H1 (cell line): Measurements from ENCODE around the gene SERINC5. TPM values are rescaled to one million over a fixed set of nuclear protein-coding genes. Genes with fewer than 3 reads are reported as not detected.

Experiments used
- CTCF ChIA-PET: fragments of 300-600 bp; sonication (Branson Sonifier 250); formaldehyde crosslinking; loops from one replicate; lab custom pipeline; 2021; ENCODE audit not compliant: partially characterized antibody; lab: Charles Lee
- POLR2A ChIA-PET: fragments of 300-600 bp; sonication (Branson Sonifier 250); formaldehyde crosslinking; loops from one replicate; lab custom pipeline; 2021; ENCODE audit warnings: inconsistent platforms; ENCODE audit not compliant: partially characterized antibody; lab: Charles Lee
- DNase-seq, 2 experiments: peaks; one replicate each; pipeline versions ENCODE4 v3.0.0 to v3.0.0-alpha.2; 2010 to 2022; ENCODE audit warnings: low spot score in 2 of 2, low read depth in 1 of 2, mixed read lengths in 1 of 2
- FAIRE-seq: peaks from 2 replicates; lab custom pipeline; 2011; peaks lifted over from hg19 to GRCh38; lab: Jason Lieb, UNC
- H2AFZ ChIP-seq: 2 replicates; pipeline ENCODE4 v1.8.1; 2012; ENCODE audit warnings: low read length, inconsistent platforms
- H2AK5ac ChIP-seq: 2 replicates; pipeline ENCODE4 v1.6.1; 2013; ENCODE audit warnings: low read depth, low read length
- H2BK120ac ChIP-seq: replicated peaks from 2 replicates; pipeline ENCODE3; 2013; ENCODE audit warnings: low read depth, low read length, inconsistent platforms
- H2BK12ac ChIP-seq: 2 replicates; pipeline ENCODE4 v1.6.1; 2013; ENCODE audit warnings: low read depth, low read length
- H2BK15ac ChIP-seq: 2 replicates; pipeline ENCODE4 v1.6.1; 2013; ENCODE audit warnings: low read length
- H2BK20ac ChIP-seq: 2 replicates; pipeline ENCODE4 v1.6.1; 2013; ENCODE audit warnings: low read length
- H2BK5ac ChIP-seq: 2 replicates; pipeline ENCODE4 v1.6.1; 2013; ENCODE audit warnings: low read depth, low read length
- H3K14ac ChIP-seq: 2 replicates; pipeline ENCODE4 v1.6.1; 2013; ENCODE audit warnings: inconsistent platforms; ENCODE audit not compliant: insufficient read length
- H3K18ac ChIP-seq: 2 replicates; pipeline ENCODE4 v1.6.1; 2013; ENCODE audit warnings: low read length; ENCODE audit errors: extremely low read depth
- H3K23ac ChIP-seq: 2 replicates; pipeline ENCODE4 v1.6.1; 2013; ENCODE audit warnings: inconsistent platforms; ENCODE audit not compliant: insufficient read length
- H3K23me2 ChIP-seq: 2 replicates; pipeline ENCODE4 v1.6.1; 2013; ENCODE audit warnings: low read depth, low read length
- H3K27ac ChIP-seq: 2 replicates; pipeline ENCODE4 v1.6.1; 2011; ENCODE audit warnings: low read depth, low read length, inconsistent platforms
- H3K27me3 ChIP-seq, 4 experiments: replicated peaks in 1 of 4; 1 replicate in 1 of 4; 2 replicates in 3 of 4; pipeline versions ENCODE4 v1.6.1 to v1.8.1; 2011 to 2013; ENCODE audit warnings: low read length in 3 of 4, mild to moderate bottlenecking in 3 of 4, inconsistent platforms in 2 of 4, mixed read lengths in 2 of 4, moderate library complexity in 1 of 4; ENCODE audit not compliant: control insufficient read depth in 3 of 4, insufficient read depth in 3 of 4; ENCODE audit errors: extremely low read depth in 1 of 4
- H3K36me3 ChIP-seq, 4 experiments: 2 replicates each; pipeline versions ENCODE4 v1.6.1 to v1.8.1; 2011 to 2013; ENCODE audit warnings: mild to moderate bottlenecking in 4 of 4, low read length in 3 of 4, moderate library complexity in 2 of 4, control low read depth in 1 of 4, inconsistent platforms in 1 of 4; ENCODE audit not compliant: insufficient read depth in 4 of 4, control insufficient read depth in 2 of 4
- H3K4ac ChIP-seq: replicated peaks from 2 replicates; pipeline ENCODE3; 2013; ENCODE audit warnings: low read length, low read depth, mixed read lengths, inconsistent platforms; ENCODE audit not compliant: insufficient read length
- H3K4me1 ChIP-seq, 4 experiments: replicated peaks in 1 of 4; 1 replicate in 1 of 4; 2 replicates in 3 of 4; pipeline versions ENCODE4 v1.6.1 to v1.8.1; 2011 to 2013; ENCODE audit warnings: low read length in 3 of 4, inconsistent platforms in 2 of 4, mixed read lengths in 1 of 4; ENCODE audit not compliant: insufficient read depth in 4 of 4, control insufficient read depth in 3 of 4
- H3K4me2 ChIP-seq, 2 experiments: 2 replicates each; pipeline versions ENCODE4 v1.6.1 to v1.8.1; 2011 to 2013; ENCODE audit warnings: low read depth in 2 of 2, low read length in 2 of 2, control low read depth in 1 of 2, inconsistent platforms in 1 of 2, mild to moderate bottlenecking in 1 of 2; ENCODE audit not compliant: insufficient read depth in 1 of 2
- H3K4me3 ChIP-seq, 4 experiments: fragments of 200-600, 300-600 bp in 1 of 4; sonication (generic), shearing (Covaris generic), sonication (Bioruptor Twin) in 1 of 4; 2 replicates each; pipeline versions ENCODE4 v1.5.1 to v1.8.1; 2011 to 2016; ENCODE audit warnings: low read length in 4 of 4, low read depth in 3 of 4, control low read depth in 2 of 4, inconsistent platforms in 2 of 4, mild to moderate bottlenecking in 2 of 4, mixed read lengths in 1 of 4, moderate library complexity in 1 of 4; ENCODE audit not compliant: insufficient read depth in 2 of 4; ENCODE audit errors: extremely low read depth in 1 of 4
- H3K56ac ChIP-seq: replicated peaks from 2 replicates; pipeline ENCODE3; 2013; ENCODE audit warnings: low read depth, mild to moderate bottlenecking, mixed read lengths, low read length, inconsistent platforms; ENCODE audit not compliant: insufficient read length
- H3K79me1 ChIP-seq: 2 replicates; pipeline ENCODE4 v1.6.1; 2013; ENCODE audit warnings: low read depth, low read length, control low read depth
- H3K79me2 ChIP-seq, 2 experiments: 2 replicates each; pipeline versions ENCODE4 v1.6.1 to v1.8.1; 2012 to 2013; ENCODE audit warnings: low read length in 2 of 2, mild to moderate bottlenecking in 2 of 2, inconsistent platforms in 1 of 2; ENCODE audit not compliant: insufficient read depth in 2 of 2, control insufficient read depth in 1 of 2
- H3K9ac ChIP-seq, 4 experiments: replicated peaks in 1 of 4; 1 replicate in 1 of 4; 2 replicates in 3 of 4; pipeline versions ENCODE4 v1.6.1 to v1.8.1; 2011 to 2013; ENCODE audit warnings: low read depth in 3 of 4, low read length in 3 of 4, control low read depth in 2 of 4, mild to moderate bottlenecking in 2 of 4, moderate library complexity in 2 of 4, inconsistent platforms in 1 of 4; ENCODE audit errors: extremely low read depth in 1 of 4
- H3K9me3 ChIP-seq, 2 experiments: 2 replicates each; pipeline versions ENCODE4 v1.6.1 to v1.8.1; 2012 to 2013; ENCODE audit warnings: mild to moderate bottlenecking in 2 of 2, moderate library complexity in 2 of 2, control low read depth in 1 of 2, inconsistent platforms in 1 of 2, low read depth in 1 of 2, low read length in 1 of 2, mixed read lengths in 1 of 2; ENCODE audit not compliant: insufficient read depth in 2 of 2
- H4K20me1 ChIP-seq, 2 experiments: replicated peaks in 1 of 2; 2 replicates each; pipeline versions ENCODE3 to v1.8.1; 2011 to 2013; ENCODE audit warnings: inconsistent platforms in 2 of 2, low read length in 2 of 2, mild to moderate bottlenecking in 1 of 2; ENCODE audit not compliant: insufficient read depth in 2 of 2, control insufficient read depth in 1 of 2
- H4K5ac ChIP-seq: 2 replicates; pipeline ENCODE4 v1.6.1; 2013; ENCODE audit warnings: low read length, low read depth, mixed read lengths, inconsistent platforms; ENCODE audit not compliant: insufficient read length
- H4K8ac ChIP-seq: 2 replicates; pipeline ENCODE4 v1.8.0; 2013; ENCODE audit warnings: mild to moderate bottlenecking, moderate library complexity, low read length, inconsistent platforms; ENCODE audit not compliant: insufficient read depth; ENCODE audit errors: extremely low read depth
- H4K91ac ChIP-seq: replicated peaks from 2 replicates; pipeline ENCODE3; 2013; ENCODE audit warnings: low read length, mixed read lengths, inconsistent platforms; ENCODE audit not compliant: insufficient read length
- ATF3 ChIP-seq: IDR thresholded peaks from 2 replicates; pipeline ENCODE4 v1.6.1; 2011; ENCODE audit warnings: low read depth, mild to moderate bottlenecking, low read length; ENCODE audit not compliant: insufficient read depth
- BACH1 ChIP-seq: IDR thresholded peaks from 2 replicates; pipeline ENCODE4 v1.6.1; 2012; ENCODE audit warnings: low read length, improper control_type of control experiment
- CHD1 ChIP-seq: IDR thresholded peaks from 2 replicates; pipeline ENCODE4 v1.6.1; 2012; ENCODE audit warnings: low read depth, low read length, improper control_type of control experiment
- EGR1 ChIP-seq: IDR thresholded peaks from 2 replicates; pipeline ENCODE4 v1.6.1; 2011; ENCODE audit warnings: low read depth, low read length, borderline replicate concordance
- HDAC2 ChIP-seq, 2 experiments: fragments of 300-600 bp in 1 of 2; sonication (generic) in 1 of 2; IDR thresholded peaks; 2 replicates each; pipeline ENCODE4 v1.6.1; 2011 to 2012; ENCODE audit warnings: low read depth in 2 of 2, low read length in 2 of 2, mild to moderate bottlenecking in 2 of 2, moderate library complexity in 2 of 2, borderline replicate concordance in 1 of 2, inconsistent platforms in 1 of 2
- KDM5A ChIP-seq: fragments of 200-600 bp; IDR thresholded peaks from 2 replicates; pipeline ENCODE4 v1.7.1; 2012; ENCODE audit warnings: mild to moderate bottlenecking, low read length, inconsistent platforms, mixed read lengths
- RXRA ChIP-seq: IDR thresholded peaks from 2 replicates; pipeline ENCODE4 v1.6.1; 2011; ENCODE audit warnings: low read depth, mild to moderate bottlenecking, low read length, moderate library complexity; ENCODE audit not compliant: insufficient read depth
- SAP30 ChIP-seq: fragments of 300-600 bp; sonication (generic); IDR thresholded peaks from 2 replicates; pipeline ENCODE4 v1.7.1; 2012; ENCODE audit warnings: low read length, moderate library complexity, mild to moderate bottlenecking, inconsistent platforms; ENCODE audit not compliant: insufficient read depth, insufficient replicate concordance
- SIN3A ChIP-seq, 2 experiments: IDR thresholded peaks in 1 of 2; conservative IDR thresholded peaks in 1 of 2; 2 replicates each; pipeline ENCODE4 v1.6.1; 2011 to 2012; ENCODE audit warnings: low read length in 2 of 2, improper control_type of control experiment in 1 of 2, low read depth in 1 of 2, mild to moderate bottlenecking in 1 of 2
- SIX5 ChIP-seq: IDR thresholded peaks from 2 replicates; pipeline ENCODE4 v1.6.1; 2011; ENCODE audit warnings: mild to moderate bottlenecking, low read depth, low read length
- SP2 ChIP-seq: IDR thresholded peaks from 2 replicates; pipeline ENCODE4 v1.6.1; 2012; ENCODE audit warnings: mild to moderate bottlenecking, low read length, inconsistent platforms
- SUZ12 ChIP-seq: fragments of 200-600 bp; sonication (generic); IDR thresholded peaks from 2 replicates; pipeline ENCODE4 v1.6.1; 2012; ENCODE audit warnings: mild to moderate bottlenecking, inconsistent platforms, low read length, moderate library complexity, mixed read lengths
- whole genome bisulfite sequencing, 2 experiments: shearing (Covaris generic) in 1 of 2; methylation state at CpG; one replicate each; pipeline versions ENCODE4 v1.1.6 to v1.1.7; 2013 to 2015; ENCODE audit warnings: low lambda C conversion rate in 2 of 2, mixed read lengths in 2 of 2, inconsistent platforms in 1 of 2, low coverage in 1 of 2, missing lambda C conversion rate in 1 of 2; ENCODE audit not compliant: insufficient replicate concordance in 2 of 2, insufficient coverage in 1 of 2, insufficient read length in 1 of 2; ENCODE audit errors: extremely low coverage in 1 of 2, missing lambda C conversion rate in 1 of 2; 5-methylcytosine and 5-hydroxymethylcytosine counted together
- polyA plus RNA-seq, 7 experiments: library from polyadenylated mRNA; depleted of rRNA in 3 of 7; stranded (reverse) in 5 of 7; unstranded in 2 of 7; fragments of >200 nt in 5 of 7; fragments of 200-250 nt in 2 of 7; gene quantifications; 1 replicate in 5 of 7; 2 replicates in 1 of 7; 4 replicates in 1 of 7; pipeline versions ENCODE4 v1.2.1 to v1.2.3, GENCODE V29; 2011 to 2013; ENCODE audit warnings: missing spikeins in 2 of 7, mixed read lengths in 2 of 7
- total RNA-seq: library from RNA; stranded (reverse); fragmentation: NEBNext Ultra II Directional; extraction: Animal tissue kit (Norgen Biotek cat#: 25700); gene quantifications from 2 replicates; pipeline ENCODE4 v1.2.1, GENCODE V29; 2021

The SERINC5 gene
- total and polyA plus RNA-seq, 2 of the 8 experiments (the other 6 are each of a cell fraction or from before 2014, with no cell fraction given), result 32.2 to 149 TPM

- Histone ChIP-seq H3K4me2 (no peak overlapping the region), H3K4me3 (no peak overlapping the region)
- FAIRE-seq, result no peak
- TF ChIP-seq CHD1, result no peak
- TF ChIP-seq HDAC2 (IDR thresholded peaks at IDR 0.05; ENCODE audit: borderline replicate concordance in 1 of 2, low read depth in 2 of 2, low read length in 2 of 2), result no peak
- no peak for TF ChIP-seq SAP30
- no peak for TF ChIP-seq SIN3A (conservative IDR thresholded peaks at IDR 0.05 in 1 of 2, IDR thresholded peaks at IDR 0.05 in 1 of 2; ENCODE audit: low read depth in 1 of 2, low read length in 2 of 2)
- no peak for TF ChIP-seq RXRA
- no peak for TF ChIP-seq BACH1
- TF ChIP-seq EGR1, result no peak
- TF ChIP-seq ATF3, result no peak
- no peak for TF ChIP-seq SUZ12
- TF ChIP-seq SP2, result no peak
- TF ChIP-seq KDM5A, result no peak
- no peak for TF ChIP-seq SIX5
Measured at GRCh38 chr5:80240368-80240986, 15.4 kb downstream of the SERINC5 start.

More at GRCh38 chr5:80240368-80240986, 15.4 kb downstream of the SERINC5 start:
- 94% methylated on average over 8 of the region's 8 CpGs; no CpG with 5 or more reads in 1 of the 2 experiments for WGBS, 2 experiments
- H3K36me3 ChIP-seq, result peaks cover 0 to 22% (median 11%) of the 10 kb centered on the region in 4 experiments; a peak in 3 of 8 replicates
- H4K8ac ChIP-seq, result no peak overlapping the region
- peaks cover 2 to 9% of the 10 kb centered on the region in 2 experiments for H4K20me1 ChIP-seq
- H3K27me3 ChIP-seq, result no peaks in the 10 kb centered on the region
- no peaks in the 10 kb centered on the region for H3K23me2 ChIP-seq
- H2BK15ac ChIP-seq, result no peak overlapping the region
- H3K18ac ChIP-seq, result no peak overlapping the region
- no peak overlapping the region for H2BK5ac ChIP-seq
- ChIA-PET POLR2A (interaction anchor here (1.3 to 1.9 kb wide), 2 partner anchors 16 to 17 kb away, joined by 4 to 8 read pairs; partner anchors contain the start of gene SERINC5), CTCF (interaction anchor here (0.5 kb wide), 1 partner anchor 46 kb away, joined by 3 read pairs; no protein-coding TSS in a partner anchor)
- H4K91ac ChIP-seq, result no peak overlapping the region
- H3K4me1 ChIP-seq, result peaks cover 4 to 25% (median 10%) of the 10 kb centered on the region in 4 experiments; a peak in 6 of 7 replicates
- peaks cover 8 to 16% of the 10 kb centered on the region in 2 experiments for H3K9me3 ChIP-seq
- no peak overlapping the region for H3K56ac ChIP-seq
- H3K9ac ChIP-seq, result no peak overlapping the region
- H2BK120ac ChIP-seq, result no peak overlapping the region
- H2AFZ ChIP-seq, result no peak overlapping the region
- peaks cover 7% of the 10 kb centered on the region for H3K79me1 ChIP-seq
- no peak overlapping the region for H4K5ac ChIP-seq
- H2BK12ac ChIP-seq, result no peak overlapping the region
- no peak overlapping the region for H3K27ac ChIP-seq
- no peak overlapping the region for H2AK5ac ChIP-seq
- DNase-seq, result no peak
- no peak overlapping the region for H3K23ac ChIP-seq
- H3K14ac ChIP-seq, result no peak overlapping the region
- peaks cover 41 to 96% of the 10 kb centered on the region in 2 experiments for H3K79me2 ChIP-seq
- no peak overlapping the region for H2BK20ac ChIP-seq
- no peak overlapping the region for H3K4ac ChIP-seq
